ENCODE measurements around the gene FBXO42. TPM values are rescaled to one million over a fixed set of nuclear protein-coding genes. Genes with fewer than 3 reads are reported as not detected.

FBXO42 gene
- total and polyA plus RNA-seq, 2 of the 4 experiments (the other 2 are of a cell fraction), result 12.0 to 18.8 TPM

- intact Hi-C loops (cut with micrococcal nuclease), result no loop called here
- Histone ChIP-seq H3K23ac (ENCODE audit: low read depth, low read length) (peak overlapping the region; percentile 17; the same call in 1 of the 2 replicates), H3K9ac (ENCODE audit: low read depth, low read length) (no peak overlapping the region), H2BK120ac (ENCODE audit: low read depth, low read length) (peak overlapping the region; percentile 73), H3K14ac (replicated peaks; ENCODE audit: low read depth, low read length) (peak overlapping the region; percentile 67; the same call in 1 of the 2 replicates), H2BK15ac (ENCODE audit: low read depth, low read length) (no peak overlapping the region), H3K9me3 (ENCODE audit: control insufficient read depth, insufficient read depth, low read length) (no peaks in the 10 kb centered on the region), H3K9me1 (ENCODE audit: insufficient read depth, low read length) (peaks cover 22% of the 10 kb centered on the region), H3K4ac (ENCODE audit: low read depth, low read length) (peak overlapping the region; percentile 58), H2BK20ac (ENCODE audit: low read depth, low read length) (peak overlapping the region; percentile 59; the same call in 1 of the 2 replicates), H3K56ac (ENCODE audit: extremely low read depth, insufficient read depth, low read length) (no peak overlapping the region), H2AFZ (replicated peaks; ENCODE audit: low read length, poor library complexity) (no peak overlapping the region), H3K4me2 (ENCODE audit: low read depth, low read length) (no peak overlapping the region), H3K79me1 (ENCODE audit: low read depth in 1 of 2, low read length in 2 of 2) (peaks cover 6 to 43% of the 10 kb centered on the region in 2 experiments; a peak in 3 of 4 replicates), H4K20me1 (ENCODE audit: insufficient read depth, low read length) (peaks cover 23% of the 10 kb centered on the region), H2AK9ac (replicated peaks; ENCODE audit: low read depth, low read length, poor library complexity) (no peak overlapping the region), H3K4me3 (ENCODE audit: insufficient read depth, low read depth, low read length) (no peak overlapping the region), H3K36me3 (ENCODE audit: control insufficient read depth, insufficient read depth, low read length) (no peaks in the 10 kb centered on the region), H3K18ac (ENCODE audit: low read depth, low read length) (0 out of 2 replicates have a peak overlapping the region, but pooled peaks have one; percentile 13), H3K27ac (ENCODE audit: insufficient read depth, low read length) (peak overlapping the region; percentile 19), H3K4me1 (ENCODE audit: control insufficient read depth, insufficient read depth, low read length) (peaks cover 25% of the 10 kb centered on the region), H4K5ac (ENCODE audit: low read depth, low read length) (0 out of 2 replicates have a peak overlapping the region, but pooled peaks have one; percentile 35), H2AK5ac (ENCODE audit: low read depth, low read length) (peak overlapping the region; percentile 9; the same call in 1 of the 2 replicates), H4K8ac (ENCODE audit: low read depth in 2 of 2, low read length in 2 of 2) (no peak overlapping the region; a peak in 1 of 4 replicates), H2BK5ac (ENCODE audit: low read depth, low read length, poor library complexity, severe bottlenecking) (peak overlapping the region; percentile 43), H3K27me3 (ENCODE audit: control insufficient read depth, insufficient read depth, low read length) (no peaks in the 10 kb centered on the region), H4K91ac (ENCODE audit: insufficient read depth, low read depth, low read length) (0 out of 2 replicates have a peak overlapping the region, but pooled peaks have one; percentile 19)
- DNase-seq, result peak; percentile 65
- ChIA-PET POLR2A (ENCODE audit: unreplicated experiment) (no interaction called here), CTCF (interaction anchor here (0.6 to 1.0 kb wide), 2 partner anchors 8 to 46 kb away, joined by 3 to 10 read pairs; no protein-coding TSS in a partner anchor)
- no CpG with 5 or more reads among the region's 5 CpGs for WGBS, 2 experiments (ENCODE audit: extremely low coverage in 2 of 2, insufficient read length in 1 of 2)
- ATAC-seq (ENCODE audit: low read depth), result no peak
- no TSS peak for BruUV-seq (replicated peaks)
- in situ Hi-C loops (cut with MboI; ENCODE audit: low sequenced_read_pairs), result no loop called here
- dilution Hi-C loops (cut with HindIII; ENCODE audit: low sequenced_read_pairs, unreplicated experiment), result no loop called here
- TF ChIP-seq CEBPB (IDR thresholded peaks at IDR 0.05; ENCODE audit: low read depth, low read length), result peak; percentile 19; the same call in 1 of the 2 replicates
- no peak for TF ChIP-seq BHLHE40 (IDR thresholded peaks at IDR 0.05; ENCODE audit: low read depth, low read length)
- TF ChIP-seq MXI1 (IDR thresholded peaks at IDR 0.05; ENCODE audit: borderline replicate concordance, low read depth, low read length), result no peak
- TF ChIP-seq RAD21 (IDR thresholded peaks at IDR 0.05; ENCODE audit: low read length), result no peak
- no peak for TF ChIP-seq RFX5 (IDR thresholded peaks at IDR 0.05; ENCODE audit: low read depth, low read length)
- TF ChIP-seq, protein P1, sequence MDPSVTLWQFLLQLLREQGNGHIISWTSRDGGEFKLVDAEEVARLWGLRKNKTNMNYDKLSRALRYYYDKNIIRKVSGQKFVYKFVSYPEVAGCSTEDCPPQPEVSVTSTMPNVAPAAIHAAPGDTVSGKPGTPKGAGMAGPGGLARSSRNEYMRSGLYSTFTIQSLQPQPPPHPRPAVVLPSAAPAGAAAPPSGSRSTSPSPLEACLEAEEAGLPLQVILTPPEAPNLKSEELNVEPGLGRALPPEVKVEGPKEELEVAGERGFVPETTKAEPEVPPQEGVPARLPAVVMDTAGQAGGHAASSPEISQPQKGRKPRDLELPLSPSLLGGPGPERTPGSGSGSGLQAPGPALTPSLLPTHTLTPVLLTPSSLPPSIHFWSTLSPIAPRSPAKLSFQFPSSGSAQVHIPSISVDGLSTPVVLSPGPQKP (IDR thresholded peaks at IDR 0.05; ENCODE audit: borderline replicate concordance, low read depth, low read length), result no peak
These were observed 19.4 kb upstream of the FBXO42 start for GRCh38 chr1:16371725-16372124.

All from IMR-90 (cell line).